H1 (cell line): ENCODE results near the gene PTPN5. TPM values are rescaled to one million over a fixed set of nuclear protein-coding genes. Genes with fewer than 3 reads are reported as not detected.
A peak's percentile ranks its signal among the peaks of the same experiment; 100 is the strongest.

Experiments
- CTCF ChIA-PET: fragments of 300-600 bp; sonication (Branson Sonifier 250); formaldehyde crosslinking; loops from one replicate; lab custom pipeline; 2021; ENCODE audit not compliant: partially characterized antibody; lab: Charles Lee
- POLR2A ChIA-PET: fragments of 300-600 bp; sonication (Branson Sonifier 250); formaldehyde crosslinking; loops from one replicate; lab custom pipeline; 2021; ENCODE audit warnings: inconsistent platforms; ENCODE audit not compliant: partially characterized antibody; lab: Charles Lee
- DNase-seq, 2 experiments: peaks; one replicate each; pipeline versions ENCODE4 v3.0.0 to v3.0.0-alpha.2; 2010 to 2022; ENCODE audit warnings: low spot score in 2 of 2, low read depth in 1 of 2, mixed read lengths in 1 of 2
- FAIRE-seq: peaks from 2 replicates; lab custom pipeline; 2011; peaks lifted over from hg19 to GRCh38; lab: Jason Lieb, UNC
- H2AFZ ChIP-seq: 2 replicates; pipeline ENCODE4 v1.8.1; 2012; ENCODE audit warnings: low read length, inconsistent platforms
- H2AK5ac ChIP-seq: 2 replicates; pipeline ENCODE4 v1.6.1; 2013; ENCODE audit warnings: low read depth, low read length
- H2BK120ac ChIP-seq: replicated peaks from 2 replicates; pipeline ENCODE3; 2013; ENCODE audit warnings: low read depth, low read length, inconsistent platforms
- H2BK12ac ChIP-seq: 2 replicates; pipeline ENCODE4 v1.6.1; 2013; ENCODE audit warnings: low read depth, low read length
- H2BK15ac ChIP-seq: 2 replicates; pipeline ENCODE4 v1.6.1; 2013; ENCODE audit warnings: low read length
- H2BK20ac ChIP-seq: 2 replicates; pipeline ENCODE4 v1.6.1; 2013; ENCODE audit warnings: low read length
- H2BK5ac ChIP-seq: 2 replicates; pipeline ENCODE4 v1.6.1; 2013; ENCODE audit warnings: low read depth, low read length
- H3K14ac ChIP-seq: 2 replicates; pipeline ENCODE4 v1.6.1; 2013; ENCODE audit warnings: inconsistent platforms; ENCODE audit not compliant: insufficient read length
- H3K18ac ChIP-seq: 2 replicates; pipeline ENCODE4 v1.6.1; 2013; ENCODE audit warnings: low read length; ENCODE audit errors: extremely low read depth
- H3K23ac ChIP-seq: 2 replicates; pipeline ENCODE4 v1.6.1; 2013; ENCODE audit warnings: inconsistent platforms; ENCODE audit not compliant: insufficient read length
- H3K23me2 ChIP-seq: 2 replicates; pipeline ENCODE4 v1.6.1; 2013; ENCODE audit warnings: low read depth, low read length
- H3K27ac ChIP-seq: 2 replicates; pipeline ENCODE4 v1.6.1; 2011; ENCODE audit warnings: low read depth, low read length, inconsistent platforms
- H3K27me3 ChIP-seq, 4 experiments: replicated peaks in 1 of 4; 1 replicate in 1 of 4; 2 replicates in 3 of 4; pipeline versions ENCODE4 v1.6.1 to v1.8.1; 2011 to 2013; ENCODE audit warnings: low read length in 3 of 4, mild to moderate bottlenecking in 3 of 4, inconsistent platforms in 2 of 4, mixed read lengths in 2 of 4, moderate library complexity in 1 of 4; ENCODE audit not compliant: control insufficient read depth in 3 of 4, insufficient read depth in 3 of 4; ENCODE audit errors: extremely low read depth in 1 of 4
- H3K36me3 ChIP-seq, 4 experiments: 2 replicates each; pipeline versions ENCODE4 v1.6.1 to v1.8.1; 2011 to 2013; ENCODE audit warnings: mild to moderate bottlenecking in 4 of 4, low read length in 3 of 4, moderate library complexity in 2 of 4, control low read depth in 1 of 4, inconsistent platforms in 1 of 4; ENCODE audit not compliant: insufficient read depth in 4 of 4, control insufficient read depth in 2 of 4
- H3K4ac ChIP-seq: replicated peaks from 2 replicates; pipeline ENCODE3; 2013; ENCODE audit warnings: low read length, low read depth, mixed read lengths, inconsistent platforms; ENCODE audit not compliant: insufficient read length
- H3K4me1 ChIP-seq, 4 experiments: replicated peaks in 1 of 4; 1 replicate in 1 of 4; 2 replicates in 3 of 4; pipeline versions ENCODE4 v1.6.1 to v1.8.1; 2011 to 2013; ENCODE audit warnings: low read length in 3 of 4, inconsistent platforms in 2 of 4, mixed read lengths in 1 of 4; ENCODE audit not compliant: insufficient read depth in 4 of 4, control insufficient read depth in 3 of 4
- H3K4me2 ChIP-seq, 2 experiments: 2 replicates each; pipeline versions ENCODE4 v1.6.1 to v1.8.1; 2011 to 2013; ENCODE audit warnings: low read depth in 2 of 2, low read length in 2 of 2, control low read depth in 1 of 2, inconsistent platforms in 1 of 2, mild to moderate bottlenecking in 1 of 2; ENCODE audit not compliant: insufficient read depth in 1 of 2
- H3K4me3 ChIP-seq, 4 experiments: fragments of 200-600, 300-600 bp in 1 of 4; sonication (generic), shearing (Covaris generic), sonication (Bioruptor Twin) in 1 of 4; 2 replicates each; pipeline versions ENCODE4 v1.5.1 to v1.8.1; 2011 to 2016; ENCODE audit warnings: low read length in 4 of 4, low read depth in 3 of 4, control low read depth in 2 of 4, inconsistent platforms in 2 of 4, mild to moderate bottlenecking in 2 of 4, mixed read lengths in 1 of 4, moderate library complexity in 1 of 4; ENCODE audit not compliant: insufficient read depth in 2 of 4; ENCODE audit errors: extremely low read depth in 1 of 4
- H3K56ac ChIP-seq: replicated peaks from 2 replicates; pipeline ENCODE3; 2013; ENCODE audit warnings: low read depth, mild to moderate bottlenecking, mixed read lengths, low read length, inconsistent platforms; ENCODE audit not compliant: insufficient read length
- H3K79me1 ChIP-seq: 2 replicates; pipeline ENCODE4 v1.6.1; 2013; ENCODE audit warnings: low read depth, low read length, control low read depth
- H3K79me2 ChIP-seq, 2 experiments: 2 replicates each; pipeline versions ENCODE4 v1.6.1 to v1.8.1; 2012 to 2013; ENCODE audit warnings: low read length in 2 of 2, mild to moderate bottlenecking in 2 of 2, inconsistent platforms in 1 of 2; ENCODE audit not compliant: insufficient read depth in 2 of 2, control insufficient read depth in 1 of 2
- H3K9ac ChIP-seq, 4 experiments: replicated peaks in 1 of 4; 1 replicate in 1 of 4; 2 replicates in 3 of 4; pipeline versions ENCODE4 v1.6.1 to v1.8.1; 2011 to 2013; ENCODE audit warnings: low read depth in 3 of 4, low read length in 3 of 4, control low read depth in 2 of 4, mild to moderate bottlenecking in 2 of 4, moderate library complexity in 2 of 4, inconsistent platforms in 1 of 4; ENCODE audit errors: extremely low read depth in 1 of 4
- H3K9me3 ChIP-seq, 2 experiments: 2 replicates each; pipeline versions ENCODE4 v1.6.1 to v1.8.1; 2012 to 2013; ENCODE audit warnings: mild to moderate bottlenecking in 2 of 2, moderate library complexity in 2 of 2, control low read depth in 1 of 2, inconsistent platforms in 1 of 2, low read depth in 1 of 2, low read length in 1 of 2, mixed read lengths in 1 of 2; ENCODE audit not compliant: insufficient read depth in 2 of 2
- H4K20me1 ChIP-seq, 2 experiments: replicated peaks in 1 of 2; 2 replicates each; pipeline versions ENCODE3 to v1.8.1; 2011 to 2013; ENCODE audit warnings: inconsistent platforms in 2 of 2, low read length in 2 of 2, mild to moderate bottlenecking in 1 of 2; ENCODE audit not compliant: insufficient read depth in 2 of 2, control insufficient read depth in 1 of 2
- H4K5ac ChIP-seq: 2 replicates; pipeline ENCODE4 v1.6.1; 2013; ENCODE audit warnings: low read length, low read depth, mixed read lengths, inconsistent platforms; ENCODE audit not compliant: insufficient read length
- H4K8ac ChIP-seq: 2 replicates; pipeline ENCODE4 v1.8.0; 2013; ENCODE audit warnings: mild to moderate bottlenecking, moderate library complexity, low read length, inconsistent platforms; ENCODE audit not compliant: insufficient read depth; ENCODE audit errors: extremely low read depth
- H4K91ac ChIP-seq: replicated peaks from 2 replicates; pipeline ENCODE3; 2013; ENCODE audit warnings: low read length, mixed read lengths, inconsistent platforms; ENCODE audit not compliant: insufficient read length
- PHF8 ChIP-seq: fragments of 200-600 bp; sonication (generic); conservative IDR thresholded peaks from 2 replicates; pipeline ENCODE4 v1.7.1; 2012; ENCODE audit warnings: low read depth, mild to moderate bottlenecking, inconsistent platforms, low read length, moderate library complexity
- SIN3A ChIP-seq, 2 experiments: IDR thresholded peaks in 1 of 2; conservative IDR thresholded peaks in 1 of 2; 2 replicates each; pipeline ENCODE4 v1.6.1; 2011 to 2012; ENCODE audit warnings: low read length in 2 of 2, improper control_type of control experiment in 1 of 2, low read depth in 1 of 2, mild to moderate bottlenecking in 1 of 2
- WGBS, 2 experiments: shearing (Covaris generic) in 1 of 2; methylation state at CpG; one replicate each; pipeline versions ENCODE4 v1.1.6 to v1.1.7; 2013 to 2015; ENCODE audit warnings: low lambda C conversion rate in 2 of 2, mixed read lengths in 2 of 2, inconsistent platforms in 1 of 2, low coverage in 1 of 2, missing lambda C conversion rate in 1 of 2; ENCODE audit not compliant: insufficient replicate concordance in 2 of 2, insufficient coverage in 1 of 2, insufficient read length in 1 of 2; ENCODE audit errors: extremely low coverage in 1 of 2, missing lambda C conversion rate in 1 of 2; 5-methylcytosine and 5-hydroxymethylcytosine counted together
- polyA plus RNA-seq, 7 experiments: library from polyadenylated mRNA; depleted of rRNA in 3 of 7; stranded (reverse) in 5 of 7; unstranded in 2 of 7; fragments of >200 nt in 5 of 7; fragments of 200-250 nt in 2 of 7; gene quantifications; 1 replicate in 5 of 7; 2 replicates in 1 of 7; 4 replicates in 1 of 7; pipeline versions ENCODE4 v1.2.1 to v1.2.3, GENCODE V29; 2011 to 2013; ENCODE audit warnings: missing spikeins in 2 of 7, mixed read lengths in 2 of 7
- total RNA-seq: library from RNA; stranded (reverse); fragmentation: NEBNext Ultra II Directional; extraction: Animal tissue kit (Norgen Biotek cat#: 25700); gene quantifications from 2 replicates; pipeline ENCODE4 v1.2.1, GENCODE V29; 2021
- TF ChIP-seq, protein P1 (sequence below): IDR thresholded peaks from 2 replicates; pipeline ENCODE4 v1.6.1; 2012; ENCODE audit warnings: inconsistent platforms

PTPN5 gene
- total and polyA plus RNA-seq, 2 of the 8 experiments (the other 6 are each of a cell fraction or from before 2014, with no cell fraction given) = 8.4 to 12.9 TPM

DNA sequence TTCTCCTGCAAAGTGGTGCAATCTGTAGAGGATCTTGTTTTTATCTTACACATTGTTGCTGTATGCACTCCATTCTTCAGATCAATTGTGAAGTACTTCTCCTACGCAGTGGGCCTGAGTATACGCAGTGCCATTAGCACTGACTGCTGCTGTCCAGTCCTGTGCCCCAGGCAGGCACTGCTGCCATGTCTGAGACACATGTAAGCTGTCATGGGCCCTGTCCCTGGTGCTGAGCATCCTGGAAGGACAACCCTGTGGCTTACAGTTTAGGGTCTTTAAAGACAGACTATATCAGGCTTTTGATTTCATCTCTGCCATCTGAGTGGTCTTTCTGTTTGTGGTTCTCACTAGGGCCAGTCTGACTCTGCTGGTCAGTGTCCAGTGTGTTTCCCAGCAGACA lies 44.8 kb upstream of the PTPN5 start:
- WGBS, 2 experiments = 79% methylated on average over 2 of the region's 2 CpGs; no CpG with 5 or more reads in 1 of the 2 experiments
- Histone ChIP-seq H3K36me3 (no peaks in the 10 kb centered on the region), H2AFZ (no peak overlapping the region), H4K8ac (no peak overlapping the region), H2AK5ac (no peak overlapping the region), H4K91ac (no peak overlapping the region), H2BK12ac (no peak overlapping the region), H3K4me3 (no peak overlapping the region), H3K79me2 (no peaks in the 10 kb centered on the region), H3K79me1 (no peaks in the 10 kb centered on the region), H3K23me2 (no peaks in the 10 kb centered on the region), H4K5ac (no peak overlapping the region), H3K4me1 (no peaks in the 10 kb centered on the region), H3K18ac (no peak overlapping the region), H3K4ac (no peak overlapping the region), H3K14ac (no peak overlapping the region), H3K23ac (no peak overlapping the region), H3K27ac (no peak overlapping the region), H2BK5ac (no peak overlapping the region), H3K4me2 (no peak overlapping the region), H2BK15ac (no peak overlapping the region), H3K56ac (no peak overlapping the region), H3K9ac (no peak overlapping the region), H4K20me1 (no peaks in the 10 kb centered on the region), H2BK20ac (no peak overlapping the region), H3K27me3 (no peaks in the 10 kb centered on the region), H2BK120ac (no peak overlapping the region), H3K9me3 (no peaks in the 10 kb centered on the region)
- no peak for DNase-seq
- ChIA-PET CTCF (interaction anchor here (1.3 kb wide), 1 partner anchor 10 kb away, joined by 4 read pairs; no protein-coding TSS in a partner anchor), POLR2A (interaction anchor here (0.6 kb wide), 1 partner anchor 96 kb away, joined by 3 read pairs; no protein-coding TSS in a partner anchor)
- TF ChIP-seq SIN3A (conservative IDR thresholded peaks at IDR 0.05 in 1 of 2, IDR thresholded peaks at IDR 0.05 in 1 of 2; ENCODE audit: low read depth in 1 of 2, low read length in 2 of 2) (peak; percentile 94 to 95; a peak in 3 of 4 replicates), PHF8 (no peak)
- TF ChIP-seq, protein P1, sequence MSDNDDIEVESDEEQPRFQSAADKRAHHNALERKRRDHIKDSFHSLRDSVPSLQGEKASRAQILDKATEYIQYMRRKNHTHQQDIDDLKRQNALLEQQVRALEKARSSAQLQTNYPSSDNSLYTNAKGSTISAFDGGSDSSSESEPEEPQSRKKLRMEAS = peak; percentile 78
- no peak for FAIRE-seq
